AG04450 (cell line): ENCODE data around the gene PKNOX2. TPM values are rescaled to one million over a fixed set of nuclear protein-coding genes. Genes with fewer than 3 reads are reported as not detected.

ENCODE experiments used
- CTCF ChIA-PET: fragments of 300-600, 350-600 bp; formaldehyde crosslinking; extraction: SDS; loops from one replicate; lab custom pipeline; 2022; ENCODE audit warnings: antibody characterized with exemption, inconsistent platforms; lab: Charles Lee
- POLR2A ChIA-PET: fragments of 350-600 bp; formaldehyde crosslinking; extraction: SDS; loops from one replicate; lab custom pipeline; 2021; ENCODE audit warnings: antibody characterized with exemption, inconsistent platforms; lab: Yijun Ruan, JAX
- DNase-seq: peaks from one replicate; pipeline ENCODE4 v3.0.0-alpha.2; 2011; ENCODE audit warnings: low read depth, low spot score
- H3K27ac ChIP-seq: one replicate; pipeline ENCODE4 v1.5.1; 2012; ENCODE audit warnings: low read depth, low read length, control low read depth
- H3K27me3 ChIP-seq: one replicate; pipeline ENCODE4 v1.6.0; 2012; ENCODE audit warnings: low read length; ENCODE audit not compliant: control insufficient read depth, insufficient read depth
- H3K4me3 ChIP-seq: 2 replicates; pipeline ENCODE4 v1.5.1; 2011; ENCODE audit warnings: mild to moderate bottlenecking, low read depth, low read length, control low read depth
- H3K9me3 ChIP-seq: 2 replicates; pipeline ENCODE4 v1.5.1; 2012; ENCODE audit warnings: low read length; ENCODE audit not compliant: control insufficient read depth, insufficient read depth
- CTCF ChIP-seq: IDR thresholded peaks from 2 replicates; pipeline ENCODE4 v1.5.1; 2011; ENCODE audit warnings: low read depth, low read length, control low read depth, inconsistent platforms
- polyA plus RNA-seq: library from polyadenylated mRNA; depleted of rRNA; stranded (reverse); fragments of >200 nt; gene quantifications from 2 replicates; pipeline ENCODE4 v1.2.3, GENCODE V29; 2011

The PKNOX2 gene
- polyA plus RNA-seq, 1 experiment: 3.0 TPM

DNA sequence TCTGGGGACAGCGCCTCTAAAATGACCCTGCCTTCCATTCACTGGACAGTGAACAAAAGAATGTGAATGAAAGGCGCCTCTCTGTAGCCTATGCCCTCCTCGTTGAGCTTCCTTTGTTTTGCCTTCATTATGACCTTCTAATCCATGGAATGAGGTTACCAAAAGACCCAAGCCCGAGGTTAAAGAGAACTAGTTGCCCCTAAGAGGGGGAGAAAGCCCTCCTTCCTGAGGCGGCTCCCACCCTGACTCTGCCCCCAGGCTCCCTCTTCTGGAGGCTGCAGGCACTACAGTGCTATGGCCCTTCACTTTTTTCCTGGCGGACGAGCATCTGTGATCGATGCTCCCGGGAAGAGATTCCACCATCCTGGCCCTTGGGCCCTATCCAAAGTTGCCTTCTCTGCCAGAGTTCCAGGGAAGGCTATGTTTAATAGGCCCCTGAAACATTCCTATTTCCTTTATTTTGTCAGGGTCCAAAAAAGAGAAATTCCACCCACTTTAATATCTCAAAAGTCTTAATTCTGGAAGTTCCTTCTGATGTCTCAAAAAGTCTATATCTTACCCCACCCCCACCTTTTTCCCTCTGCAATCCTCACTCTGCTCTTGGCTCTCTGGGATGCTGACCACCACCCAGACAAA, 184.2 kb downstream of the PKNOX2 start:
- no peaks in the 10 kb centered on the region for H3K9me3 ChIP-seq
- no peak for DNase-seq
- no peak overlapping the region for H3K27ac ChIP-seq
- TF ChIP-seq CTCF: peak; percentile 98
- POLR2A ChIA-PET: no interaction called here
- no peaks in the 10 kb centered on the region for H3K27me3 ChIP-seq
- H3K4me3 ChIP-seq: no peak overlapping the region
- CTCF ChIA-PET: interaction anchor here (0.5 to 9.2 kb wide), 53 partner anchors 8 to 569 kb away, joined by 3 to 164 read pairs (median 4); partner anchors contain the start of genes FEZ1, PKNOX2 and SLC37A2

- POLR2A ChIA-PET: no interaction called here
- no peak overlapping the region for H3K27ac ChIP-seq
- H3K4me3 ChIP-seq: no peak overlapping the region
- CTCF ChIA-PET: interaction anchor here (0.6 to 9.2 kb wide), 9 partner anchors 8 to 219 kb away, joined by 3 to 164 read pairs (median 4); partner anchors contain the start of gene PKNOX2
- no peaks in the 10 kb centered on the region for H3K27me3 ChIP-seq
- DNase-seq: no peak
- TF ChIP-seq CTCF: no peak
- H3K9me3 ChIP-seq: no peaks in the 10 kb centered on the region
These were observed 185.9 kb downstream of the PKNOX2 start for GRCh38 chr11:125350206-125351032.

GRCh38 chr11:125351033-125351867, 186.7 kb downstream of the PKNOX2 start:
- H3K27me3 ChIP-seq: no peaks in the 10 kb centered on the region
- H3K9me3 ChIP-seq: no peaks in the 10 kb centered on the region
- CTCF ChIA-PET: interaction anchor here (0.9 to 3.0 kb wide), 2 partner anchors 12 to 54 kb away, joined by 4 to 10 read pairs; no protein-coding TSS in a partner anchor
- H3K27ac ChIP-seq: no peak overlapping the region
- POLR2A ChIA-PET: no interaction called here
- no peak for DNase-seq
- H3K4me3 ChIP-seq: no peak overlapping the region
- no peak for TF ChIP-seq CTCF

- ChIA-PET CTCF (interaction anchor here (3.0 kb wide), 1 partner anchor 12 kb away, joined by 10 read pairs; no protein-coding TSS in a partner anchor), POLR2A (no interaction called here)
- DNase-seq: no peak
- Histone ChIP-seq H3K27me3 (no peaks in the 10 kb centered on the region), H3K27ac (no peak overlapping the region), H3K9me3 (no peaks in the 10 kb centered on the region), H3K4me3 (no peak overlapping the region)
- no peak for TF ChIP-seq CTCF
These were observed 187.3 kb downstream of the PKNOX2 start for GRCh38 chr11:125351868-125352250.
